Measurements from ENCODE around the gene TPM4.
"Not testable (repeated sequence)": the region's sequence is repeated elsewhere in the genome, so short reads cannot be mapped to it uniquely, and the experiment has no call there.

TPM4 gene

GRCh38 chr19:16076154-16076957, at the start of gene TPM4:
TSS of gene TPM4 (plus strand) at chr19:16076495. CDS start at chr19:16076566, 71 bp downstream.
- DNase-seq (ENCODE audit: low read depth in 3 of 3), result peak; percentile 63 to 93 (median 72)

DNA sequence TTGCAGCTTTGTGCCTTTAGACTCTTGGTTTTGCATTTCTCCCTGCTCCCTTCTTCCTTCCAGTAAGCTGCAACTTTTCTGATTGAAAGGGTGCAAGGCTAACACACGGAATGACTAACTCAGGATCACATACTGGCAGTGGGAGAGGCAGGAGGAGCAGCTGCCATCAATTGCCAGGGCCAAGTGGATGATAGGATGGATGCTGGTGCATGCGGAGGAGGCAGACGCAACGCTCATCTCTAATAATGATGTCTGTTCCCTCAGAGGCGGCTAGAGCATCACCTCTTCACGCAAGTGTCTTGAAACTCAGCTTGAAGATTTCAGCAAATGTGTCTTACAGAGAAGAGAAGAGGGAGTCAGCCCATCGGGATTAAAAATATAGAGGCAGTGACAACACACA, 49.5 kb upstream of the TPM4 start:
- DNase-seq (ENCODE audit: low read depth in 3 of 3), result no peak

DNA sequence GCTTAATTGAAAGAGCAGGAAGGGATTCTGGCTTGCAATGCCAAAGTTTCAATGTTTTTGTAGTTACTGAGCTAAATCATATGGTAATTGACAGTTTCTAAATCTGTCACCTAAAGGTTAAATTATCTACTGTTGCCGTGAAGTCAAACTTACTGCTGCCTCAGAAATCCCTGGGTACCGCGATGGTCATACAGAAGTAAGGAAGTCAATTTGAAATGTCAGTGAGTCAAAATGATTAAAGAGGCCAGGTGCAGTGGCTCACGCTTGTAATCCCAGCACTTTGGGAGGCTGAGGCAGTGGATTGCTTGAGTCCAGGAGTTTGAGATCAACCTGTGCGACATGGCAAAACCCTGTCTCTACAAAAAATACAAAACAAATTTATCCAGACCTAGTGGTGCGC, 48.8 kb upstream of the TPM4 start:
- DNase-seq (ENCODE audit: low read depth in 3 of 3), result no peak

- DNase-seq (ENCODE audit: low read depth in 3 of 3), result not testable (repeated sequence)
Measured at GRCh38 chr19:16030155-16030554, 46.1 kb upstream of the TPM4 start.

- no peak for DNase-seq (ENCODE audit: low read depth in 3 of 3)
Measured at GRCh38 chr19:16030964-16031871, 45.1 kb upstream of the TPM4 start.

GRCh38 chr19:16031872-16032200, 44.5 kb upstream of the TPM4 start:
- DNase-seq (ENCODE audit: low read depth in 3 of 3), result no peak

- no peak for DNase-seq (ENCODE audit: low read depth in 3 of 3)
Measured at GRCh38 chr19:16032509-16033135, 43.7 kb upstream of the TPM4 start.

DNA sequence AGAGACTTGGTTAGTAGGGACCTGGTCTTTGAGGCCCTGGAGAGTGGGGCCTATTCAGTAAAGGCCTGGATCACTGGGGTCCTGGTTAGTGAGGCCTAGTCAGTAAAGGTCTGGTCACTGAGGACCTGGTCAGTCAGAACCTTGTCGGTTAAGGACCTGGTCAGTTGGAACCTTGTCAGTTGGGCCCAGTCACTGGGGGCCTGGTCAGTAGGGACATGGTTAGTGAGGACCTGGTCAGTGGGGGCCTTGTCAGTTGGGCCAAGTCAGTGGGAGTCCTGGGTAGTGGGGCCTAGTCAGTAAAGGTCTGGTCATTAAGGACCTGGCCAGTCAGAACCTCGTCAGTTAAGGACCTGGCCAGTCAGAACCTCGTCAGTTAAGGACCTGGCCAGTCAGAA, 43.2 kb upstream of the TPM4 start:
- no peak for DNase-seq (ENCODE audit: low read depth in 3 of 3)

DNA sequence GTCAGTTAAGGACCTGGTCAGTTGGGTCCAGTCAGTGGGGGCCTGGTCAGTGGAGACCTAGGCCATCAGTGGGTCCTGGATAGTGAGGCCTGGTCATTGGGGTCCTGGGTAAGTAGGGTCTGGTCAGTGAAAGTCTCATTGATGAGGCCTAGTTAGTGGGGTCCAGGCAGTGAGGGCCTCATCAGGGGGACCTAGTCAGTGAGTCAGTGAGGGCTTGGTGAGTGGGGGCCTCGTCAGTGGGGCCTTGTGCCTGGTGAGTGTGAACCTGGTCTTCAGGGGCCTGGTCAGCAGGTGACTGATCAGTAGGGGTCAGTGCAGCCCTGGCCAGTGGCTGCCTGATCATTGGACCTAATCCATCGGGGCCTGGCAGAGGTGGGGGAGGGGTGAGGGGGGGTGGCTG, 42.6 kb upstream of the TPM4 start:
- DNase-seq (ENCODE audit: low read depth in 3 of 3), result no peak

DNA sequence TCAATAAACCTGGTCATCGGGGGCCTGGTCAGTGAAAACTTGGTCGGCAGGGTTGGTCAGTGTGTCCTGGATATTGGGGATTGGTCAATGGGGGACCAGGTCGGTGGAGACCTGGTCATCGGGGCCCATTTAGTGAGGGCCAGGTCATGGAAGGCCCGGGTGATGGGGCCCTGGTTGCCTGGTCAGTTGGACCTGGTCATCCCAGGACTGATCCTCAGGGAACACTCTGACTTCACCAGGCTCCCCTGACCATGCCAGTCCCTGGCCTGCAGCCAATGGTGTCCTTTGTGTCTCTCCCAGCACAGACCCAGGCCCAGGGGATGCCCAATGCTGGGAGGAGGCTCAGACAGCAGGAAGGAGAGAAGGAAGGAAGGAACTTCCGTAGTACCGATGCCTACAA, 42.1 kb upstream of the TPM4 start:
- no peak for DNase-seq (ENCODE audit: low read depth in 3 of 3)

GRCh38 chr19:16034958-16035560, 41.2 kb upstream of the TPM4 start:
- no peak for DNase-seq (ENCODE audit: low read depth in 3 of 3)

DNA sequence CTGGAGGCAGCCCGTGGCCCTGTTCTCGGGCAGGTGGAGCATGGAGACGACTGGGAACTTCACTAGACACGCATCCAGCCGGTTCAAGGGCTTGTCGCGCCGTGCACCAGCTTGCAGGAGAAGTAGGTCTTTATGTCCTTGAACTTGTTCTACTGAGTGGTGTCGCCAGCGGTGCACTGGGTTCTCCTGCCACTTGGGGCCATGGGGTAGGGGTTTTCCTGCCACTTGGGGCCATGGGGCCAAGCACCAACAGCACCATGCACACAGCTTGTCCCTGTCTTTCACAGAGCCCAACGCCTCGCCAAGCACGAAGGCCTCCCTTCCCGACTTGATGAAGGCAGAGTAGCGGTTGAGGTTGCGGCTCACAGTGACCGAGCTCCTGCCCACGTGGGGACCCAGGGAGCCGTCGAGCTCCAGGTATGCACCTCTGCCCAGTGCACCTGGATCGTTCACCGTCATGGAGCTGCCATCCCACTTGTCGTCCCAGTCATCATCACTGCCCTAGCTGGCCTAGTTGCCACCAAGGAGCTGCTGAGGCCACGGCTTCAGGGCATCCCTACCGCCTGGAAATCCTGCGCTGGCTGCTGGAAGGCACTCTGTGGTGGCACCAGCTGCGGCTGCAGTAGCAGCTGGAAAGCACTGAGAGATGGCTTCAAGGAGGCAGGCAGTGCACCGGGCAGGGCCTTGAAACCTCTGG, 40.5 kb upstream of the TPM4 start:
- no peak for DNase-seq (ENCODE audit: low read depth in 3 of 3)

GRCh38 chr19:16036397-16036925, 39.8 kb upstream of the TPM4 start:
- DNase-seq (ENCODE audit: low read depth in 3 of 3), result no peak

GRCh38 chr19:16036941-16037340, 39.4 kb upstream of the TPM4 start:
- no peak for DNase-seq (ENCODE audit: low read depth in 3 of 3)

GRCh38 chr19:16037424-16038195, 38.7 kb upstream of the TPM4 start:
- no peak for DNase-seq (ENCODE audit: low read depth in 3 of 3)

GRCh38 chr19:16038196-16038695, 38.0 kb upstream of the TPM4 start:
- no peak for DNase-seq (ENCODE audit: low read depth in 3 of 3)

DNA sequence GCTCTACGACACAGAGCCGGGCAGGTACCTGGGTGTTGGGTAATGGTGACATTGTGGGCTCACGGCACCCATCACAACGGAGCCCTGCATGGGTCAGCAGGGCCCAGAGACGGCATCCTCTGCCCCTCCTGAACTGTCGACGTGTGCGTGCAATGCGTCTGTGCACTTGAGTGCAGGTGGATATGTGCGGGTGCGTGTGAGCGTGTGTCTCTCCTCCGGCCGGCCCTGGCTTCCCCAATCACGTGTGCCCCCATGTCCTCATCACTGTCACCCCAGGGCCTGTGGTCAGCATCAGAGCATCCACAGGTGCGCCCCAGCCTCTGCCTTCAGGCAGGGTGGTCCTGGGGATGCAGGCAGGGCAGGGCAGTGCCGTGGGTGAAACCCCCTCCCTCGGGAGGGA, 37.2 kb upstream of the TPM4 start:
- DNase-seq (ENCODE audit: low read depth in 3 of 3), result no peak

DNA sequence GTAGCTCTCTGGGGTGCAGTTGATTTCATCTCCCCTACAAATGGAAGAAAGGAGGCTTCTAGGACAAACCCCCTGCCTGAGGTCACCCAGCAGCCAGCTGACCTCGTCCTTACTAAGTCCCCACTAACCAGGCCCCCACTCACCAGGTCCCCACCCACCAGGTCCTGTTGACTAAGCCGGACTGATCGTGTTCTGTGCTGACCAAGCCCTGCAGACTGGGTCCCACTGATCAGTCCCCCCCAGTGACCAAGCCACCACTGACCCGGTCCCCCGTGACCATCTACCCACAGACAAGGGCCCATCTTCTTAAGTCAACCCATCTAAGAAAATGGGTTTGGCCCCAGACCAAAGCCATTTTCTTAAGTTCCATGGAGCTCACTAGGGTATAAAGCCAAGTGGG, 36.8 kb upstream of the TPM4 start:
- DNase-seq (ENCODE audit: low read depth in 3 of 3), result no peak

DNA sequence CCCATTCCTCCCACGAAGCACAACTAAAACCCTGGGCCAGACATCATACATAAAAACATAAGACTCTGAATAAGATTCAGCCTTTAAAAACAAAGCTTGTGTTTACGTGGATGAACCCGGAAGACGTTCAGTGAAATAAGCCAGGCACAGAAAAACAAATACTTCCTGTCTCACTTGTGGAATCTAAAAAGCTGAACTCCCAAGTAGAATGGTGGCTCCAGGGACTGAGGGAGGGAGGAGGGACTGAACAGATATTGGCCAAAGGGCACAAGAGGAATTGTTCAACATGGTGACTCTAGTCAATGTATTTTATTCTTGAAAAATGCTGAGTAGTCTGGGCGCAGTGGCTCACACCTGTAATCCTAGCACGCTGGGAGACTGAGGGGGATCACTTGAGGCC, 35.7 kb upstream of the TPM4 start:
- no peak for DNase-seq (ENCODE audit: low read depth in 3 of 3)

DNA sequence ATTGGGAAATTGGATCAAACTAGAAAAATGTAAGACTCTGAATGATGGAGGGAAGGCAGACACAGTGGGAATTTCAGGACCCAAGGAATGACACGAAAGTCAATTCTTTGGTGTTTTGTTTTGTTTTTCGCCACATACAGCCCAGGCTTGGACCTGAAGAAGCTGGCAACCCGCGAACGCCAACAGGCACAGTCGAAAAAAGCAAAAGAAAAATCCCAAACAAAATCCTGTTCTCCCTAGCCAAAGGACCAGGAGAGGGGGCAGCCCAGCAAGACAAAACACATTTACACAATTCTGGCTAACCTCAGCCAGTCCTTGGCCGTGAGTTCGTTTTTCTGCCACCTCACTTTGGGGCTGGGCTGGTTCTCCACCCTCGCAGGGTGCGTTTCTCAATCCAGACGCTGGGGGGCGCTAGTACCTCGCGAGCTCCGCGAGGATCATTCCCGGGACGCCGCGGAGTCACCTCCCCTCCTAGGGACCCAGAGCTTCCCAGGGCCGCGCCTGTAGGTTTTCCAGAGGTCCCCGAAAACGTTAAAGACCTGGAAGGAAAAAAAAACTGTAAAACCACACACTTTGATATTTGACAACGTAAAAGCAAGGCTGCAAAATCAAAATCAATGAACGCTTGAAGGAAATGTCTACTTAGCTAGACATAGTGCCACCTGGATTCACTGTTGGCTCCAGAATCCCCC, 34.9 kb upstream of the TPM4 start:
- peak; percentile 61 to 73 (median 68) for DNase-seq (ENCODE audit: low read depth in 3 of 3)
